22Rv1 (cell line): Measurements from ENCODE around the gene RGS1.

Experiments used
- ZFX ChIP-seq: fragments of 450-650 bp; IDR thresholded peaks from 2 replicates; pipeline ENCODE4 v1.6.1; 2017; ENCODE audit warnings: antibody characterized with exemption, borderline replicate concordance
- TF ChIP-seq, protein P1 (sequence below): fragments of 450-650 bp; IDR thresholded peaks from 2 replicates; pipeline ENCODE4 v1.5.1; 2017; ENCODE audit warnings: mild to moderate bottlenecking

DNA sequence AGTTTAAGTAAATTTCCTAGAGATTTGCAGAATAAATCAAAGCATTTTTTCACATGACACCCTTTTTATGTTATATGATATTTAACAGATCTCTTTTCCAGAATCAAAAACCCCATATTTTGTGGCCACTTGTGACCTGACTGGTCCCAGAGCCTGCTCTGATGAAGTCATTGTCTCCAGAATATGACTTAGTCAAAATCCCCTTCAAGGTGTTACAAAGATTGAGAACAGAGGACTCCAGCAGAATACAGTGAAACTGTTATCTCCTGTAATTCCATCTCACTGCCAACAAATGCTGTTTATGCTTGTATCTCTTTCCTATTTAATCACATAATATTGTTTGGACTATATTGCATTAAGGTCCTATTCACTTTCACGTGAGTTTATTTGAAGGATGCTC lies 25.6 kb downstream of the RGS1 start:
- TF ChIP-seq, protein P1, sequence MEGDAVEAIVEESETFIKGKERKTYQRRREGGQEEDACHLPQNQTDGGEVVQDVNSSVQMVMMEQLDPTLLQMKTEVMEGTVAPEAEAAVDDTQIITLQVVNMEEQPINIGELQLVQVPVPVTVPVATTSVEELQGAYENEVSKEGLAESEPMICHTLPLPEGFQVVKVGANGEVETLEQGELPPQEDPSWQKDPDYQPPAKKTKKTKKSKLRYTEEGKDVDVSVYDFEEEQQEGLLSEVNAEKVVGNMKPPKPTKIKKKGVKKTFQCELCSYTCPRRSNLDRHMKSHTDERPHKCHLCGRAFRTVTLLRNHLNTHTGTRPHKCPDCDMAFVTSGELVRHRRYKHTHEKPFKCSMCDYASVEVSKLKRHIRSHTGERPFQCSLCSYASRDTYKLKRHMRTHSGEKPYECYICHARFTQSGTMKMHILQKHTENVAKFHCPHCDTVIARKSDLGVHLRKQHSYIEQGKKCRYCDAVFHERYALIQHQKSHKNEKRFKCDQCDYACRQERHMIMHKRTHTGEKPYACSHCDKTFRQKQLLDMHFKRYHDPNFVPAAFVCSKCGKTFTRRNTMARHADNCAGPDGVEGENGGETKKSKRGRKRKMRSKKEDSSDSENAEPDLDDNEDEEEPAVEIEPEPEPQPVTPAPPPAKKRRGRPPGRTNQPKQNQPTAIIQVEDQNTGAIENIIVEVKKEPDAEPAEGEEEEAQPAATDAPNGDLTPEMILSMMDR, result no peak
- TF ChIP-seq ZFX, result no peak
